SK-N-SH (cell line): ENCODE measurements around the gene EBP. TPM values are rescaled to one million over a fixed set of nuclear protein-coding genes. Genes with fewer than 3 reads are reported as not detected.

ENCODE experiments used
- CTCF ChIA-PET: fragments of 300-600, 350-600 bp; formaldehyde crosslinking; extraction: SDS; loops from one replicate; lab custom pipeline; 2021; lab: Yijun Ruan, JAX
- POLR2A ChIA-PET: fragments of 350-600 bp; sonication (Branson Sonifier 250); formaldehyde crosslinking; extraction: SDS; loops from one replicate; lab custom pipeline; 2020; ENCODE audit warnings: antibody characterized with exemption, inconsistent platforms; lab: Yijun Ruan, JAX
- DNase-seq: peaks from one replicate; pipeline ENCODE4 v3.0.0; 2012
- H2AFZ ChIP-seq: fragments of 200-600 bp; sonication (generic); 2 replicates; pipeline ENCODE4 v1.8.1; 2016; ENCODE audit warnings: antibody characterized with exemption, mild to moderate bottlenecking, low read depth
- H3F3A ChIP-seq: fragments of 200-600 bp; sonication (generic); replicated peaks from 2 replicates; pipeline ENCODE3; 2016; ENCODE audit warnings: antibody characterized with exemption, mild to moderate bottlenecking; ENCODE audit not compliant: insufficient read depth
- H3K27ac ChIP-seq, 2 experiments: fragments of 200-500 bp in 1 of 2; fragments of 200-600 bp in 1 of 2; sonication (Bioruptor generic) in 1 of 2; sonication (generic), shearing (Covaris generic) in 1 of 2; 2 replicates each; pipeline versions ENCODE4 v1.5.1 to v1.6.1; 2014 to 2016; ENCODE audit warnings: low read depth in 2 of 2, inconsistent platforms in 1 of 2, low read length in 1 of 2, mild to moderate bottlenecking in 1 of 2, mixed read lengths in 1 of 2
- H3K27me3 ChIP-seq: fragments of 200-600 bp; sonication (generic), shearing (Covaris generic); 2 replicates; pipeline ENCODE4 v1.6.1; 2016; ENCODE audit warnings: mixed run types; ENCODE audit not compliant: insufficient read depth
- H3K36me3 ChIP-seq, 2 experiments: fragments of 200-500 bp in 1 of 2; fragments of 200-600 bp in 1 of 2; sonication (Bioruptor generic) in 1 of 2; sonication (generic) in 1 of 2; replicated peaks in 1 of 2; 2 replicates each; pipeline versions ENCODE3 to v1.5.1; 2014 to 2016; ENCODE audit warnings: low read length in 1 of 2, mild to moderate bottlenecking in 1 of 2; ENCODE audit not compliant: insufficient read depth in 2 of 2, control insufficient read depth in 1 of 2
- H3K4me1 ChIP-seq, 2 experiments: fragments of 200-500 bp in 1 of 2; fragments of 200-600 bp in 1 of 2; sonication (Bioruptor generic) in 1 of 2; sonication (generic), shearing (Covaris generic) in 1 of 2; 2 replicates each; pipeline versions ENCODE4 v1.5.1 to v1.6.1; 2014 to 2016; ENCODE audit warnings: low read depth in 1 of 2, low read length in 1 of 2, mixed run types in 1 of 2; ENCODE audit not compliant: insufficient read depth in 2 of 2, control insufficient read depth in 1 of 2
- H3K4me2 ChIP-seq: fragments of 200-600 bp; sonication (generic), shearing (Covaris generic); 2 replicates; pipeline ENCODE4 v1.6.1; 2017; ENCODE audit warnings: mixed run types
- H3K4me3 ChIP-seq, 2 experiments: fragments of 200-500 bp in 1 of 2; fragments of 200-600 bp in 1 of 2; sonication (Bioruptor generic) in 1 of 2; sonication (generic), shearing (Covaris generic) in 1 of 2; 2 replicates each; pipeline versions ENCODE4 v1.5.1 to v1.8.1; 2014 to 2016; ENCODE audit warnings: low read depth in 2 of 2, inconsistent platforms in 1 of 2, low read length in 1 of 2, mild to moderate bottlenecking in 1 of 2, mixed read lengths in 1 of 2, moderate library complexity in 1 of 2
- H3K79me2 ChIP-seq: fragments of 200-600 bp; sonication (generic); 2 replicates; pipeline ENCODE4 v1.8.1; 2017; ENCODE audit warnings: mild to moderate bottlenecking; ENCODE audit not compliant: insufficient read depth
- H3K9ac ChIP-seq: fragments of 200-600 bp; sonication (generic); 2 replicates; pipeline ENCODE4 v1.6.1; 2017; ENCODE audit warnings: mixed run types
- H3K9me2 ChIP-seq: fragments of 200-600 bp; sonication (generic); 2 replicates; pipeline ENCODE4 v1.6.1; 2017; ENCODE audit warnings: mixed run types
- H3K9me3 ChIP-seq: fragments of 200-600 bp; sonication (generic); 2 replicates; pipeline ENCODE4 v1.6.1; 2017; ENCODE audit warnings: mixed run types, mild to moderate bottlenecking, moderate library complexity
- H4K20me1 ChIP-seq: fragments of 200-600 bp; sonication (generic); 2 replicates; pipeline ENCODE4 v1.6.1; 2017; ENCODE audit warnings: mild to moderate bottlenecking, mixed run types; ENCODE audit not compliant: insufficient read depth
- EZH2phosphoT487 ChIP-seq: fragments of 200-600 bp; sonication (generic); IDR thresholded peaks from 2 replicates; pipeline ENCODE4 v1.6.1; 2017; ENCODE audit warnings: low read depth, mixed run types, mild to moderate bottlenecking, antibody characterized with exemption, moderate library complexity, borderline replicate concordance
- JUND ChIP-seq: IDR thresholded peaks from 2 replicates; pipeline ENCODE4 v1.4.0; 2012
- NFIC ChIP-seq: IDR thresholded peaks from 2 replicates; pipeline ENCODE4 v1.4.0; 2012; ENCODE audit warnings: borderline replicate concordance
- POLR2AphosphoS5 ChIP-seq: IDR thresholded peaks from 2 replicates; pipeline ENCODE4 v1.6.1; 2012; ENCODE audit warnings: low read depth, low read length
- RCOR1 ChIP-seq: fragments of 150-350 bp; IDR thresholded peaks from 2 replicates; pipeline ENCODE4 v1.6.1; 2017; ENCODE audit warnings: antibody characterized with exemption, low read length
- RFX5 ChIP-seq: IDR thresholded peaks from 2 replicates; pipeline ENCODE4 v1.6.1; 2012; ENCODE audit warnings: mild to moderate bottlenecking, improper control_type of control experiment, low read length
- WGBS: methylation state at CpG from one replicate; pipeline ENCODE4 v1.1.6; 2017; ENCODE audit warnings: low lambda C conversion rate; 5-methylcytosine and 5-hydroxymethylcytosine counted together
- polyA plus RNA-seq, 3 experiments: library from polyadenylated mRNA; depleted of rRNA; stranded (reverse); fragments of >200 nt; gene quantifications; 2 replicates each; pipeline ENCODE4 v1.2.3, GENCODE V29; 2012
- TF ChIP-seq, protein P1 (sequence below): fragments of 200-600 bp; sonication (generic); IDR thresholded peaks from 2 replicates; pipeline ENCODE4 v1.6.1; 2017; ENCODE audit warnings: antibody characterized with exemption, mild to moderate bottlenecking, moderate library complexity
- TF ChIP-seq, protein P2 (sequence below): fragments of 150-350 bp; IDR thresholded peaks from 2 replicates; pipeline ENCODE4 v1.6.1; 2017; ENCODE audit warnings: antibody characterized with exemption, low read length, low read depth, borderline replicate concordance
- TF ChIP-seq, protein P3 (sequence below): IDR thresholded peaks from 2 replicates; pipeline ENCODE4 v1.4.0; 2012; ENCODE audit warnings: low read depth

Gene EBP
- polyA plus RNA-seq, 1 of the 3 experiments (the other 2 are of a cell fraction), result 30.2 TPM

DNA sequence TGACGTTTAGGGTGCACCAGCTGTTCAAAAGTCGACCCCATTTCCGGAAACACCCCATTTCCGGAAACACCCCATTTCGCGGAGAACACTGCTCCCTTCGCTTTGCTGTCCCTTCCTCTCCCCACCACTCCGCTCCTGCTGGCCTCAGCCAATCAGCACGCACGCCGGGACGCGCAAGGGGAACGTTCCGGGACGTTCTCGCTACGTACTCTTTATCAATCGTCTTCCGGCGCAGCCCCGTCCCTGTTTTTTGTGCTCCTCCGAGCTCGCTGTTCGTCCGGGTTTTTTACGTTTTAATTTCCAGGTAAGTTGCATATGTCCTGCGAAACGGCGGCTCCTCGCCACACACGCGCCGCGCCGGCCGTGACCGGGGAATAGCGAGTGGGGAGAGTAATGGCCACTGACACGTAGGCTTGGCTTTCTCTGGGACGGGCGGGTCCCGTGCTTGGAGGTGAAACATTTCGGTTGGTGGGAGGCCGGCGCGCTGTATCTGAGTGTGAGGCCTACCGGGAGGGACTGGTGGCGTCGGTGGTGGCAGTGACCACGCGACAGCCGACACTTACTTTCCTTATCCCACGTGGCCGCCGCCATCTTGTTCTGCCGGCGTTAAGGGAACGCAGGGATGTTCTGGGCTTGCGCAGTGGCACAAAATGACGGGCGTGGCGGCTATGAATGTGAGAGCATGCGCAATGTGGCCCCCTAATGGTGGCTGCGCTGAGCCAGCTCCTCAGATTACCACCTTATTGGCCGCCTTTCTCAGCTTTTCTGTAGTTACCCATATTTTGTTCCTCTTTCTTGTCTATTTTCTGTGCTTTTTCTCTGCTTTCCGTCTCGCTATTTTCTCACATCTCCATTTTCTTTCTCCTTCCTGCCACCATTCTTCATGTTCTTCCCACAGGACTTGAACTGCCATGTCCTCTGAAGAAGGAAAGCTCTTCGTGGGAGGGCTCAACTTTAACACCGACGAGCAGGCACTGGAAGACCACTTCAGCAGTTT lies 53.0 kb downstream of the EBP start, which contains the start of gene RBM3 (continued):
- TF ChIP-seq RFX5 (0 out of 2 replicates have a peak, but pooled peaks have one; percentile 22), EZH2phosphoT487 (no peak), JUND (no peak), NFIC (no peak), RCOR1 (no peak)
- TF ChIP-seq, protein P1, sequence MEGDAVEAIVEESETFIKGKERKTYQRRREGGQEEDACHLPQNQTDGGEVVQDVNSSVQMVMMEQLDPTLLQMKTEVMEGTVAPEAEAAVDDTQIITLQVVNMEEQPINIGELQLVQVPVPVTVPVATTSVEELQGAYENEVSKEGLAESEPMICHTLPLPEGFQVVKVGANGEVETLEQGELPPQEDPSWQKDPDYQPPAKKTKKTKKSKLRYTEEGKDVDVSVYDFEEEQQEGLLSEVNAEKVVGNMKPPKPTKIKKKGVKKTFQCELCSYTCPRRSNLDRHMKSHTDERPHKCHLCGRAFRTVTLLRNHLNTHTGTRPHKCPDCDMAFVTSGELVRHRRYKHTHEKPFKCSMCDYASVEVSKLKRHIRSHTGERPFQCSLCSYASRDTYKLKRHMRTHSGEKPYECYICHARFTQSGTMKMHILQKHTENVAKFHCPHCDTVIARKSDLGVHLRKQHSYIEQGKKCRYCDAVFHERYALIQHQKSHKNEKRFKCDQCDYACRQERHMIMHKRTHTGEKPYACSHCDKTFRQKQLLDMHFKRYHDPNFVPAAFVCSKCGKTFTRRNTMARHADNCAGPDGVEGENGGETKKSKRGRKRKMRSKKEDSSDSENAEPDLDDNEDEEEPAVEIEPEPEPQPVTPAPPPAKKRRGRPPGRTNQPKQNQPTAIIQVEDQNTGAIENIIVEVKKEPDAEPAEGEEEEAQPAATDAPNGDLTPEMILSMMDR, result peak; percentile 39
- TF ChIP-seq, protein P2, sequence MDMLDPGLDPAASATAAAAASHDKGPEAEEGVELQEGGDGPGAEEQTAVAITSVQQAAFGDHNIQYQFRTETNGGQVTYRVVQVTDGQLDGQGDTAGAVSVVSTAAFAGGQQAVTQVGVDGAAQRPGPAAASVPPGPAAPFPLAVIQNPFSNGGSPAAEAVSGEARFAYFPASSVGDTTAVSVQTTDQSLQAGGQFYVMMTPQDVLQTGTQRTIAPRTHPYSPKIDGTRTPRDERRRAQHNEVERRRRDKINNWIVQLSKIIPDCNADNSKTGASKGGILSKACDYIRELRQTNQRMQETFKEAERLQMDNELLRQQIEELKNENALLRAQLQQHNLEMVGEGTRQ, result no peak

DNA sequence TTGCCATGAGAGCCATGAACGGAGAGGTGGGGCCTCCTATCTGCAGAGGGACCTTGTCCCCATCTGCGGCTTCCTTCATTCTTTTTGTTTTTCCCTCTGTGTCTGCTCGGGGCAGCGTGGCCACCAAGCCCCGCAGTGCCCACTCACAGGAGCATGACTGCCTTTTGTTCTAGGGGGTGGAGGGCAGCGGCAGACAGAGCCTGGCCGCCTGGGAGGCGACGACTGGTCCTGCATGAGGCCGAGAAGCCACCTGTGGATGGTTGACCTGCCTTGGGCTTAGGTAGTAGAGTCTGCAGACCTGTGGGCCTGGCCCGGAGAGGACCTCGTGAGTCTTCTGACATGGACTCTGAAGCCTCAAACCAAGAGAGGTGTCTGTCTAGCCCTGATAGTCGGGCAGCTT lies 54.0 kb downstream of the EBP start:
- no peaks in the 10 kb centered on the region for H3K9me3 ChIP-seq
- H3K4me1 ChIP-seq, result peaks cover 0 to 11% of the 10 kb centered on the region in 2 experiments; a peak in 2 of 4 replicates
- peaks cover 15 to 30% of the 10 kb centered on the region in 2 experiments for H3K36me3 ChIP-seq
- peaks cover 24% of the 10 kb centered on the region for H3K79me2 ChIP-seq
- no peaks in the 10 kb centered on the region for H4K20me1 ChIP-seq
- no peak for DNase-seq
- no peak overlapping the region for H2AFZ ChIP-seq
- CTCF ChIA-PET, result interaction anchor here (0.6 to 1.6 kb wide), 2 partner anchors 36 to 232 kb away, joined by 3 read pairs; partner anchors contain the start of gene TBC1D25
- peak overlapping the region; percentile 92 for H3K4me2 ChIP-seq
- H3K27me3 ChIP-seq, result no peaks in the 10 kb centered on the region; the same call in 1 of the 2 replicates
- TF ChIP-seq NFIC (no peak), POLR2AphosphoS5 (no peak)
- TF ChIP-seq, protein P3, sequence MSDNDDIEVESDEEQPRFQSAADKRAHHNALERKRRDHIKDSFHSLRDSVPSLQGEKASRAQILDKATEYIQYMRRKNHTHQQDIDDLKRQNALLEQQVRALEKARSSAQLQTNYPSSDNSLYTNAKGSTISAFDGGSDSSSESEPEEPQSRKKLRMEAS, result no peak
- TF ChIP-seq, protein P1, result no peak
- TF ChIP-seq, all 33 proteins: peak for 0
- no peaks in the 10 kb centered on the region for H3K9me2 ChIP-seq
- peaks cover 25% of the 10 kb centered on the region for H3F3A ChIP-seq
- H3K27ac ChIP-seq, result no peak overlapping the region; a peak in 1 of 4 replicates
- H3K9ac ChIP-seq, result peak overlapping the region; percentile 98
- H3K4me3 ChIP-seq, result peak overlapping the region; percentile 65 to 82
- WGBS, result 28% methylated on average over 13 of the region's 13 CpGs
- POLR2A ChIA-PET, result no interaction called here
